ENCODE measurements around the gene PIP.

DNA sequence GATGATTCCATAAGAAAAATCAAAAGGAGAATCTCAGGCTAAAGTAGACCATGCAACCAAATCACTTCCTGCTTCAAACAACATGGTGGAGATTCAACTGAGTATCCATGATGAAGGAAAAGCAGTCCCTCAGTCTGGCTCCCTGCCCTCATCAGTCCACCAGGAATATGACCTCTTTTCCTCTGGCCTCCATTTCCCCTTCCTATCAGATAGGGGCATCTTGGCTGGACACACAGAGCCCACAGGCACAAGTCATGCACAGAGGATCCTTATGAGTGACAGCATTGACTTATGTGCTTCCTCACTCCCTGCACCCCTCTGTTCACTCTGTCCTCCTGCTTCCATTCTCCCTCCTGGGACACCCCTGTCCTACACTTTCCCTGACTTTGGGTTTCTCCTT, 16.8 kb downstream of the PIP start:
- TF ChIP-seq, protein P1, sequence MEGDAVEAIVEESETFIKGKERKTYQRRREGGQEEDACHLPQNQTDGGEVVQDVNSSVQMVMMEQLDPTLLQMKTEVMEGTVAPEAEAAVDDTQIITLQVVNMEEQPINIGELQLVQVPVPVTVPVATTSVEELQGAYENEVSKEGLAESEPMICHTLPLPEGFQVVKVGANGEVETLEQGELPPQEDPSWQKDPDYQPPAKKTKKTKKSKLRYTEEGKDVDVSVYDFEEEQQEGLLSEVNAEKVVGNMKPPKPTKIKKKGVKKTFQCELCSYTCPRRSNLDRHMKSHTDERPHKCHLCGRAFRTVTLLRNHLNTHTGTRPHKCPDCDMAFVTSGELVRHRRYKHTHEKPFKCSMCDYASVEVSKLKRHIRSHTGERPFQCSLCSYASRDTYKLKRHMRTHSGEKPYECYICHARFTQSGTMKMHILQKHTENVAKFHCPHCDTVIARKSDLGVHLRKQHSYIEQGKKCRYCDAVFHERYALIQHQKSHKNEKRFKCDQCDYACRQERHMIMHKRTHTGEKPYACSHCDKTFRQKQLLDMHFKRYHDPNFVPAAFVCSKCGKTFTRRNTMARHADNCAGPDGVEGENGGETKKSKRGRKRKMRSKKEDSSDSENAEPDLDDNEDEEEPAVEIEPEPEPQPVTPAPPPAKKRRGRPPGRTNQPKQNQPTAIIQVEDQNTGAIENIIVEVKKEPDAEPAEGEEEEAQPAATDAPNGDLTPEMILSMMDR (IDR thresholded peaks at IDR 0.05) = no peak
- no peak for TF ChIP-seq EZH2phosphoT487 (IDR thresholded peaks at IDR 0.05; ENCODE audit: borderline replicate concordance, low read depth)
- TF ChIP-seq SIN3A (IDR thresholded peaks at IDR 0.05; ENCODE audit: borderline replicate concordance, low read depth, low read length) = no peak
- TF ChIP-seq TAF1 (IDR thresholded peaks at IDR 0.05; ENCODE audit: borderline replicate concordance, low read depth, low read length) = no peak
- TF ChIP-seq, protein P2, sequence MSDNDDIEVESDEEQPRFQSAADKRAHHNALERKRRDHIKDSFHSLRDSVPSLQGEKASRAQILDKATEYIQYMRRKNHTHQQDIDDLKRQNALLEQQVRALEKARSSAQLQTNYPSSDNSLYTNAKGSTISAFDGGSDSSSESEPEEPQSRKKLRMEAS (IDR thresholded peaks at IDR 0.05; ENCODE audit: low read depth) = no peak
- no peak for TF ChIP-seq YY1 (IDR thresholded peaks at IDR 0.05; ENCODE audit: low read depth)
- TF ChIP-seq GATA2 (CRISPR knock-in tag; IDR thresholded peaks at IDR 0.05) = no peak
- no peak for TF ChIP-seq FOXJ3 (CRISPR knock-in tag; IDR thresholded peaks at IDR 0.05)
- TF ChIP-seq NFIC (IDR thresholded peaks at IDR 0.05; ENCODE audit: borderline replicate concordance) = no peak
- TF ChIP-seq, protein P3, sequence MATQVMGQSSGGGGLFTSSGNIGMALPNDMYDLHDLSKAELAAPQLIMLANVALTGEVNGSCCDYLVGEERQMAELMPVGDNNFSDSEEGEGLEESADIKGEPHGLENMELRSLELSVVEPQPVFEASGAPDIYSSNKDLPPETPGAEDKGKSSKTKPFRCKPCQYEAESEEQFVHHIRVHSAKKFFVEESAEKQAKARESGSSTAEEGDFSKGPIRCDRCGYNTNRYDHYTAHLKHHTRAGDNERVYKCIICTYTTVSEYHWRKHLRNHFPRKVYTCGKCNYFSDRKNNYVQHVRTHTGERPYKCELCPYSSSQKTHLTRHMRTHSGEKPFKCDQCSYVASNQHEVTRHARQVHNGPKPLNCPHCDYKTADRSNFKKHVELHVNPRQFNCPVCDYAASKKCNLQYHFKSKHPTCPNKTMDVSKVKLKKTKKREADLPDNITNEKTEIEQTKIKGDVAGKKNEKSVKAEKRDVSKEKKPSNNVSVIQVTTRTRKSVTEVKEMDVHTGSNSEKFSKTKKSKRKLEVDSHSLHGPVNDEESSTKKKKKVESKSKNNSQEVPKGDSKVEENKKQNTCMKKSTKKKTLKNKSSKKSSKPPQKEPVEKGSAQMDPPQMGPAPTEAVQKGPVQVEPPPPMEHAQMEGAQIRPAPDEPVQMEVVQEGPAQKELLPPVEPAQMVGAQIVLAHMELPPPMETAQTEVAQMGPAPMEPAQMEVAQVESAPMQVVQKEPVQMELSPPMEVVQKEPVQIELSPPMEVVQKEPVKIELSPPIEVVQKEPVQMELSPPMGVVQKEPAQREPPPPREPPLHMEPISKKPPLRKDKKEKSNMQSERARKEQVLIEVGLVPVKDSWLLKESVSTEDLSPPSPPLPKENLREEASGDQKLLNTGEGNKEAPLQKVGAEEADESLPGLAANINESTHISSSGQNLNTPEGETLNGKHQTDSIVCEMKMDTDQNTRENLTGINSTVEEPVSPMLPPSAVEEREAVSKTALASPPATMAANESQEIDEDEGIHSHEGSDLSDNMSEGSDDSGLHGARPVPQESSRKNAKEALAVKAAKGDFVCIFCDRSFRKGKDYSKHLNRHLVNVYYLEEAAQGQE (IDR thresholded peaks at IDR 0.05; ENCODE audit: low read depth, low read length) = no peak
